ENCODE measurements around the gene FBLN5.
A peak's percentile ranks its signal among the peaks of the same experiment; 100 is the strongest.

Gene FBLN5

DNA sequence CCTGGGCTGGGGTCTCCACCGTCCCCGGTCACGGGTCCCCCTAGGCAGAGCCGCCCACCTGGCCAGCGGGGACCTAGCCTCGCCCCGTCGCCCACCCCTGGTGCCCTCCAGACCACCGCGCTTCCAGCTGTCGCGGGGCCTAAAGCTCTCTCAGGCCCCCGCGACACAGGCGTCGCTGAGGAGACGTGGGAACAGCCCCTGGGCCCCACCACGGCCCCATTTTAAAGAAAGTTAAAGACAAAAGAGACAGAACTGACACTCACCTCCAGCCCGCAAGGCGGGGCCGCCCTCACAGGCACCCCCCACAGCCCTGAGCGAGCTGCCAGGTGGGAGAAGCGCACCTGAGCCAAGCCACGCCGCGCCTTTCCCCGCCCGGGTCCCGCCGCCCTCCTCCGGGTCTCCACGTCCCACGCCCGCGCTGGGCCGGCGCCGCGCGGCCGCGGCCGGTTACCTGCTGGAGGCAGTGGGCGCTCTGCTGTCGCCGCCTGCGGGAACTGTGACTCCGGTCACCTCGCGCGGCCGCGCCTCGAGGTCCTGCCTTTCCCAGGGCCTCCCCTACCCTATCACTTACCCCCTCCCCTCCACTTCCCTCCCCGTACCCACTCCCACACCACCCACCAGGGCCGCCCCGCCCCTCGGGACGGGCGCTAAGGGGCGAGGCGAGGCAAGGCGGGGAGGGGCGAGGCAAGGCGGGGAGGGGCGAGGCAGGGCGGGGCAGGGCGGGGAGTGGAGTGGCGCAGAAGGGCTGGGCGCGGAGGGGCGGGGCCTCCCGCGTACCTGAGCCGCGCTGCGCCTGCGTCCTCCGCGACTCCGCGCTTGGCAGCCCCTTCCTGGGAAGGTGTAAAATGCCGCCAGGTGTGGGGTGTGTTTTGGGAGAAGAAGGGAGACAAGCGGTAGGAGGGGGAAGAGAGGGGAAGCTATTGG is 111.3 kb downstream of the FBLN5 start:
- DNase-seq (ENCODE audit: extremely low read depth in 1 of 2, low read depth in 1 of 2), result peak; percentile 48 to 90

GRCh38 chr14:91835197-91835919 is 112.1 kb downstream of the FBLN5 start:
- no peak for DNase-seq (ENCODE audit: extremely low read depth in 1 of 2, low read depth in 1 of 2)

GRCh38 chr14:91834571-91834970 is 112.9 kb downstream of the FBLN5 start:
- no peak for DNase-seq (ENCODE audit: extremely low read depth in 1 of 2, low read depth in 1 of 2)

- no peak for DNase-seq (ENCODE audit: extremely low read depth in 1 of 2, low read depth in 1 of 2)
These were observed 116.2 kb downstream of the FBLN5 start for GRCh38 chr14:91831337-91831736.

- DNase-seq (ENCODE audit: extremely low read depth in 1 of 2, low read depth in 1 of 2), result no peak
These were observed 116.7 kb downstream of the FBLN5 start for GRCh38 chr14:91830777-91831176.

GRCh38 chr14:91829511-91829910 is 118.0 kb downstream of the FBLN5 start:
- DNase-seq (ENCODE audit: extremely low read depth in 1 of 2, low read depth in 1 of 2), result no peak

DNA sequence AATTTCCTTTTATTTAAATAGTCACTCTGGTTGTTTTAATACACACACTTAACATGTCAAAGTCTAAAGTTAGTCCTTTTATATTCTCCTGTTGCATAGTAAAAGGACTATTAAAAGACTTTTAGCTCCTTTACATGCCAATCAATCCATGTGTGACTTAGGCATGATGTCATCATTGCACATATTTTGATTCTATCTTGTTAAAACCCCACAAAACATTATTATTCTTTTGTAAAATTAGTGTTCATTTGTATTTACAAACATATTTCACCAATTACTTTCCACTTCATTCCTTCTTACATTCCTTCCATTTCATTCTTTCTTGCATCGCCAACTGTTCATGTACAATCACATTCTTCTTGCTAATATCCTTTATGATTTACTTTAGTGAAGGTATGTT is 119.7 kb downstream of the FBLN5 start:
- no peak for DNase-seq (ENCODE audit: extremely low read depth in 1 of 2, low read depth in 1 of 2)
